Right lung (tissue), 5 donors: ENCODE data around the gene MMADHC. TPM values are rescaled to one million over a fixed set of nuclear protein-coding genes. Genes with fewer than 3 reads are reported as not detected.
"Not testable (repeated sequence)": the region's sequence is repeated elsewhere in the genome, so short reads cannot be mapped to it uniquely, and the experiment has no call there.

Experiments used
- DNase-seq, 2 donors: peaks; one replicate each; pipeline ENCODE4 v3.0.0-alpha.2; 2013
- polyA plus RNA-seq, 5 donors: library from polyadenylated mRNA; unstranded; fragments of 120-200 nt; gene quantifications; one replicate each; pipeline versions ENCODE4 v1.2.1 to v1.2.3, GENCODE V29; 2013; ENCODE audit warnings: inconsistent platforms in 1 of 5, low replicate concordance in 1 of 5; ENCODE audit not compliant: insufficient read length in 5 of 5, insufficient read depth in 1 of 5

MMADHC gene
- polyA plus RNA-seq, 5 donors: 103 to 137 (median 120) TPM

DNA sequence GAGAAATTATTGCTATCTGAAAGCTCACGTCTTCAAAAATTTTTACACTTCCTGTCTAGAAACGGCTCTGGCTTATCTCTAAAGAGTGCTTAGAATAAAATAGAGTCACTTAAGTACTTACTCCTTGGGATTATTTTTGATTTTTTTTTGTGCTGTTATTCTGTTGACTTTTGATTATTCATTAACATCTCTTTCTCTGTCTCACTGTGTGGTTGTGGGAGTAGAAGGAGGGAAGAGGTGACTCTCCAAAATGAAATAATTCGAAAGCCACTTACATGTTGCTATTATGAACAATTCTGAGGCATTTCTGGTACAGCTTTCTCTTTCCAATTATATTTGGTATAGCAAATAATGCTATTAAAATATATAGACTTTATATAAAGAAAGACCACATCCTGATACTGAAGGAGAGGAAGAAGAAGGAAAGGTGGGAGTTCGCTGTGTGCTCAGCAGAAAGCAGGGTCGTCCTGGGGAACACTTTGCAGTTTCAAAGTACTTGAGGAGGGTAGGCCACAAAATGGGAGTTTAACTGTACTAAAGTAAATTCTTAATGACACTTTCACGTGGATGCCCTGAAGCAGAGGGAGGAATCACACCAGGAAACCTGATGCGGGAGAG, 9.6 kb upstream of the MMADHC start:
- DNase-seq: no peak

- no peak for DNase-seq
Observed at GRCh38 chr2:149596471-149596870, 8.9 kb upstream of the MMADHC start.

GRCh38 chr2:149595056-149595963, 7.7 kb upstream of the MMADHC start:
- no peak for DNase-seq

DNA sequence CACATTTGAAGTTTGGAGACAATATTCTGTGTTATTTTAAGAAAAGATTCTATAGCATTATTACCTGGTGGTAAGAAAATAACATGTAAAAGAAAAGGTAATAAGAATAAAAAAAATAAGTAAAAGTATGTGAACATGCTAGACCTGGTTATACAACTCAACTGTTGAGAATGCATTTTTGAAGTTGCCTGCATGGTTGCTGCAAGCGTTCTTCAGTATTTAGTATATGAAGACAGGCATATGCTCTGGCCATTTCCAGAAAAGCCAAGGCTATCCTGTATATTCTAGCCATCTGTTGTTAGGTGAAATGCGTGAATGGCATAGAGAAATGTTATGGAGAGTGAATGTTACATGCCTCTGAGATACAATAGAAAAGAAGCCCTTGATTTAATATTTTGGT, 6.8 kb upstream of the MMADHC start:
- no peak for DNase-seq

GRCh38 chr2:149587950-149588487, 444 bp upstream of the MMADHC start:
- DNase-seq: no peak

DNA sequence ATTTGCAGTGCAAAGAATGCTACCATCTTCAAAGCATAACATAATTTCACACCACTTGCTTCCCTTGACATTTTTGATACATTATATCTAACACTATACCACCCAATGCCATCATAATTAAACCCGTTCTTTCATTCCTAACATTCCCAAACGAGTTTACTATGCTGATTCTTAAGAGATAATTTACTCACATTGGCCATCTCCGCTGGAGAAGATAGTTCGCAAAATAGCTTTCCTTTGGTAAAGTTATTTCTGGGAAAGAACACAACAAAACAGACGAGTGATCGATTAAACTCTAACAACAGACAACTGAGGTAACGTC, 716 bp downstream of the MMADHC start:
- no peak for DNase-seq

GRCh38 chr2:149586063-149586462, 1.5 kb downstream of the MMADHC start:
- DNase-seq: no peak

GRCh38 chr2:149585166-149585885, 2.2 kb downstream of the MMADHC start:
- no peak for DNase-seq

GRCh38 chr2:149579972-149580882, 7.3 kb downstream of the MMADHC start:
- DNase-seq: no peak

- no peak for DNase-seq
Observed at GRCh38 chr2:149577269-149577668, 10.3 kb downstream of the MMADHC start.

GRCh38 chr2:149575752-149576151, 11.8 kb downstream of the MMADHC start:
- DNase-seq: no peak

- no peak for DNase-seq
Observed at GRCh38 chr2:149575277-149575676, 12.3 kb downstream of the MMADHC start.

DNA sequence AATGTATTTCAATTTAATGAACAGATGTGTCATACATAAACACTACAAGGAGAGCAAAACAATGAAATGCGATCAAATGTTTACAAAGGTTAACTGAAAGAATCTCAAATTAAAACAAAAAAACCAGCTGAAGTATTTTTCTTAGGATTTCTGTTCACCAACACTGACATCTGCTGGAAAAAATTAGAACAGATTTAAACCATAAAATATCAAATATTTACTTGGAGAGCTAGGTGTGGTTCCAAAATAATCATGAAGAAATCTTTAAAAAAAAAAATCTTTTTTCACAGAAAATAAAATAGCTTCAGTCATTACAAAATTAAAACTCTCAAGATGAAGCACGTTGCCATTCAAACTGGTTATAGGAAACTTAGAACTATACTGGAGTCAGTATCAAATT, 13.8 kb downstream of the MMADHC start:
- no peak for DNase-seq

- DNase-seq: no peak
Observed at GRCh38 chr2:149572102-149572953, 15.2 kb downstream of the MMADHC start.

DNA sequence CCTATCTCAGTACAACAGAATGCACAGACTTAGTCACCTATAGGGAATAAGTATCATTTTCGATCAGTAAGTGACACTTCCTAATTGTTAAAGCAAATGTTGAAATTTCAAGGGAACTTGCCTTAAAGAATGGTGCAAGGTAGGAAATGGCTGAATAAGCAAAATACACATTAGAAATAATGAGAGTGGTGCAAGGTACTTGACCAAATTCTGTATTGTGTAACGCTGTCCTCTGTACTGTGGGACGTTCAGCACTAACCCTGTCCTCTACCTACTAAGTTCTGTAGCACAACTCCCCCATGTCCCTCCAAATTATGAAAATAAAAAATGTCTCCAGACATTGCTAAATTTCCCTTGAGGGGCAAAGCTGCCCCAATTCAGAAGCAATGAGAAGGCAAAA, 19.4 kb downstream of the MMADHC start:
- no peak for DNase-seq

DNA sequence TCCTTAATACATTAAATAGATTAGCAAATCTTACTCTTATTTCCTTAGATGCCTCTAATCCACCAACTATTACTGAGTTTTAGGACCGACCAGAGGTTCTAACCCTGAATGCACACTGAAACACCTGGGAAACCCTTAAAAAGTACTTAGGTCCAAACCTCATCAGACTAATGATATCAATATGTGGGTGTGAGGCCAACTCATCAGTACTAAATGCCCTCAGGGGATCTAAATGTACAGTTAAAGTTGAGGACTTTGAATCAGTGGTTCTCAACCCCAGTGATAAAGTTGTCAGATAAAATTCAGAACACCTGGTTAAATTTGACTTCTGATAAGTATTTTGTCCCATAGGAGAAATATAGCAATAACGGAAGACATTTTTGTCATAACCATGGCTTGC, 20.9 kb downstream of the MMADHC start:
- DNase-seq: no peak

DNA sequence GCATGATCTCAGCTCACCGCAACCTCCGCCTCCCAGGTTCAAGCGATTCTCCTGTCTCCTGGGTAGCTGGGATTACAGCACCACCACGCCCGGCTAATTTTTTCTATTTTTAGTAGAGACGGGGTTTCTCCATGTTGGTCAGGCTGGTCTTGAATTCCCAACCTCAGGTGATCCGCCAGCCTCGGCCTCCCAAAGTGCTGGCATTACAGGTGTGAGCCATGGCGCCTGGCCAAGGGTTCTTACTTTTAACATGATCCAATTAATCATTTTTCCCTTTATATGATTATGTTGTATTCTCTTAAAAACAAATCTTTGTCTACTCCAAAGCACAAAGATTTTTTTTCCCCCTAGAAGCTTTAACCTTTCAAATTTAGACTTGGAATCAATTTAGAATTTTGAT, 21.9 kb downstream of the MMADHC start:
- not testable (repeated sequence) for DNase-seq

DNA sequence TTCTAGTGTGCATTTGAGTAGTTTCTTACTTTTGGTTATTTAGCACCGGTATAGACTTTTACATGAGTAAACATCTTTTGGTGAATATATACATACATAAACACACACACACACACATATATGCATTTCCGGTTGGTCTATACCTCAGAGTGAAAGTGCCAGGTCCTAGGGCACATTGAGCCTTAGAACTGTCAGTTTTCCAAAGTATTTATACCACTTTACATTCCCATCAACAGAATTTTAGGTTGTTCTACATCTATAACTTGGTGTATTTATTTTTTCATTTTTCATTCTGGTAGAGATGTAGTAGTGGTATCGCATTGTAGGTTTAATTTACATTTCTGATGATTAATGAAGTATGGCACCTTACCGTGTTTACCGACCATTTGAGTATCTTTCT, 22.6 kb downstream of the MMADHC start:
- DNase-seq: no peak

- DNase-seq: no peak
Observed at GRCh38 chr2:149564097-149564496, 23.5 kb downstream of the MMADHC start.

DNA sequence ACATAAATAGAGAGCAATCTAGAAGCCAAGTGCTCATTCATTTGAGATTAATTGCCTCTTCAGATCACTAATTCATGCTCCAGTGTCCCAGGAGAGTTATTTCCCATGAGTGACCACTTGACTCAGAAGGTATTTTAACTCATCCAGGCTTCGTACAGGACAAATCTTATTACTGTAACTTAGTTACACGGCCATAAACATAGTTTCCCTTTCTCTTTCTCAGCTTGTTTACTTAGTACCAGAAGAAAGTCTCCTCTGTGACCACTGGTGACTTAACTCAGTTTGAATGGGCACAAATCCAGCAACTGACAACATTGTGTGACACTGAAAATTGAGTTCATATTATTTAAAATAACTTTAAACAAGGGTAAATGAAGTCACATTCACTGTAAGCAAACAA, 25.3 kb downstream of the MMADHC start:
- peak; percentile 14 to 23 for DNase-seq
